ENCODE data around the gene STIMATE.

DNA sequence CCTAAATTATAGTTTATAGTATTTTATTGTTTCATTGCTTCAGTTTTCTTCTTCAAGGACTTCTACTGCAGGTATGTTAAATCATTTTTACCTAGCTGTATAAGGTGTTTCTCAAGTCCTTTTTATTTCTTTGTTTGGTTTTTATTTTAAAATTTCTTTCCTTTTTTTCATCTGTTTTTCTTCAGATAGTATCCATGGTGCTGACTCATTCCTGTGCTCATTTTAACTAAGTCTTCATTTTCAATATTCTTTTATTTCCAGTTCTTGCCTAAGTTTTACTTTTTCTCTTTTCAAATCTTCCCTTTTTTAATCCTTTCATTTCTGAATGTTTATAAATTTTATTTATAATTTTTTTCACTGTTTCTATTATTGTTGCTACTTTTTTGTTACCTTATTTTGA is 42.3 kb upstream of the STIMATE start:
- TF ChIP-seq, protein P1, sequence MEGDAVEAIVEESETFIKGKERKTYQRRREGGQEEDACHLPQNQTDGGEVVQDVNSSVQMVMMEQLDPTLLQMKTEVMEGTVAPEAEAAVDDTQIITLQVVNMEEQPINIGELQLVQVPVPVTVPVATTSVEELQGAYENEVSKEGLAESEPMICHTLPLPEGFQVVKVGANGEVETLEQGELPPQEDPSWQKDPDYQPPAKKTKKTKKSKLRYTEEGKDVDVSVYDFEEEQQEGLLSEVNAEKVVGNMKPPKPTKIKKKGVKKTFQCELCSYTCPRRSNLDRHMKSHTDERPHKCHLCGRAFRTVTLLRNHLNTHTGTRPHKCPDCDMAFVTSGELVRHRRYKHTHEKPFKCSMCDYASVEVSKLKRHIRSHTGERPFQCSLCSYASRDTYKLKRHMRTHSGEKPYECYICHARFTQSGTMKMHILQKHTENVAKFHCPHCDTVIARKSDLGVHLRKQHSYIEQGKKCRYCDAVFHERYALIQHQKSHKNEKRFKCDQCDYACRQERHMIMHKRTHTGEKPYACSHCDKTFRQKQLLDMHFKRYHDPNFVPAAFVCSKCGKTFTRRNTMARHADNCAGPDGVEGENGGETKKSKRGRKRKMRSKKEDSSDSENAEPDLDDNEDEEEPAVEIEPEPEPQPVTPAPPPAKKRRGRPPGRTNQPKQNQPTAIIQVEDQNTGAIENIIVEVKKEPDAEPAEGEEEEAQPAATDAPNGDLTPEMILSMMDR (IDR thresholded peaks at IDR 0.05 in 4 of 5, conservative IDR thresholded peaks at IDR 0.05 in 1 of 5): no peak
- TF ChIP-seq POLR2A (IDR thresholded peaks at IDR 0.05): no peak

Data from gastrocnemius medialis (tissue), 4 donors.